CD14-positive monocyte (primary cell): Measurements from ENCODE around the gene BCAS1. TPM values are rescaled to one million over a fixed set of nuclear protein-coding genes. Genes with fewer than 3 reads are reported as not detected.

ENCODE experiments used
- DNase-seq, 3 donors: peaks; one replicate each; pipeline ENCODE4 v3.0.0-alpha.2; 2011 to 2022
- H2AFZ ChIP-seq: 2 replicates; pipeline ENCODE4 v1.6.0; 2012; ENCODE audit warnings: mild to moderate bottlenecking, low read depth, low read length, inconsistent platforms; ENCODE audit not compliant: insufficient read depth, poor library complexity, severe bottlenecking
- H3K27ac ChIP-seq, 2 donors: 1 replicate in 1 of 2; 2 replicates in 1 of 2; pipeline ENCODE4 v1.5.1; 2012 to 2013; ENCODE audit warnings: low read length in 2 of 2, control low read depth in 1 of 2, inconsistent platforms in 1 of 2, low read depth in 1 of 2, mild to moderate bottlenecking in 1 of 2
- H3K27me3 ChIP-seq, 2 donors: one replicate each; pipeline versions ENCODE4 v1.6.0 to v1.6.1; 2011 to 2013; ENCODE audit warnings: low read length in 2 of 2; ENCODE audit not compliant: control insufficient read depth in 2 of 2, insufficient read depth in 2 of 2
- H3K36me3 ChIP-seq, 2 donors: replicated peaks in 1 of 2; 1 replicate in 1 of 2; 2 replicates in 1 of 2; pipeline versions ENCODE4 v1.5.1 to v1.6.1; 2012 to 2013; ENCODE audit warnings: low read length in 2 of 2, control low read depth in 1 of 2, inconsistent platforms in 1 of 2, mild to moderate bottlenecking in 1 of 2; ENCODE audit not compliant: insufficient read depth in 2 of 2, control insufficient read depth in 1 of 2
- H3K4me1 ChIP-seq, 2 donors: 1 replicate in 1 of 2; 2 replicates in 1 of 2; pipeline versions ENCODE4 v1.5.1 to v1.6.1; 2012 to 2013; ENCODE audit warnings: low read length in 2 of 2, control low read depth in 1 of 2, inconsistent platforms in 1 of 2, mild to moderate bottlenecking in 1 of 2, moderate library complexity in 1 of 2; ENCODE audit not compliant: insufficient read depth in 2 of 2, control insufficient read depth in 1 of 2
- H3K4me2 ChIP-seq: replicated peaks from 2 replicates; pipeline ENCODE3; 2012; ENCODE audit warnings: low read length, moderate library complexity, mild to moderate bottlenecking; ENCODE audit not compliant: poor library complexity, severe bottlenecking; ENCODE audit errors: extremely low read depth
- H3K4me3 ChIP-seq, 3 experiments: fragments of 200-600 bp in 1 of 3; sonication (generic) in 1 of 3; replicated peaks in 1 of 3; 1 replicate in 2 of 3; 2 replicates in 1 of 3; pipeline ENCODE4 v1.5.1; 2011 to 2013; ENCODE audit warnings: low read length in 3 of 3, mild to moderate bottlenecking in 3 of 3, control low read depth in 2 of 3, low read depth in 2 of 3, inconsistent platforms in 1 of 3, moderate library complexity in 1 of 3
- H3K79me2 ChIP-seq: 2 replicates; pipeline ENCODE4 v1.6.0; 2012; ENCODE audit warnings: mild to moderate bottlenecking, control low read depth, inconsistent platforms, low read length, moderate library complexity; ENCODE audit not compliant: insufficient read depth
- H3K9ac ChIP-seq: 2 replicates; pipeline ENCODE4 v1.6.0; 2017; ENCODE audit warnings: low read length, mild to moderate bottlenecking; ENCODE audit not compliant: insufficient read depth, poor library complexity, severe bottlenecking
- H3K9me3 ChIP-seq, 2 donors: replicated peaks in 1 of 2; 1 replicate in 1 of 2; 2 replicates in 1 of 2; pipeline versions ENCODE4 v1.5.1 to v1.6.1; 2012 to 2013; ENCODE audit warnings: low read length in 2 of 2, control low read depth in 1 of 2; ENCODE audit not compliant: control insufficient read depth in 1 of 2, insufficient read depth in 1 of 2
- H4K20me1 ChIP-seq: 2 replicates; pipeline ENCODE4 v1.6.0; 2012; ENCODE audit warnings: mild to moderate bottlenecking, low read length, control low read depth, moderate library complexity; ENCODE audit not compliant: insufficient read depth
- H3K27ac Mint-ChIP-seq, 7 donors: one replicate each; pipeline ENCODE4 v1.8.0; 2020; ENCODE audit warnings: mild to moderate bottlenecking in 7 of 7, mixed read lengths in 7 of 7, moderate library complexity in 6 of 7, inconsistent platforms in 2 of 7
- H3K27me3 Mint-ChIP-seq, 3 donors: one replicate each; pipeline ENCODE4 v1.8.0; 2021 to 2022; ENCODE audit warnings: low read depth in 3 of 3, mild to moderate bottlenecking in 3 of 3, mixed read lengths in 3 of 3, moderate library complexity in 3 of 3, inconsistent platforms in 1 of 3
- H3K36me3 Mint-ChIP-seq, 2 donors: one replicate each; pipeline ENCODE4 v1.8.0; 2020; ENCODE audit warnings: mixed read lengths in 2 of 2, inconsistent platforms in 1 of 2, mild to moderate bottlenecking in 1 of 2
- H3K4me1 Mint-ChIP-seq: one replicate; pipeline ENCODE4 v1.8.0; 2020; ENCODE audit warnings: mild to moderate bottlenecking, mixed read lengths
- H3K4me3 Mint-ChIP-seq, 2 donors: one replicate each; pipeline ENCODE4 v1.8.0; 2020; ENCODE audit warnings: mild to moderate bottlenecking in 2 of 2, mixed read lengths in 2 of 2, moderate library complexity in 1 of 2
- H3K9me3 Mint-ChIP-seq, 7 donors: one replicate each; pipeline ENCODE4 v1.8.0; 2020 to 2022; ENCODE audit warnings: mixed read lengths in 7 of 7, mild to moderate bottlenecking in 6 of 7, moderate library complexity in 6 of 7, inconsistent platforms in 2 of 7
- WGBS: methylation state at CpG from one replicate; pipeline ENCODE4 v1.1.5; 2013; ENCODE audit warnings: missing lambda C conversion rate; ENCODE audit not compliant: insufficient coverage; 5-methylcytosine and 5-hydroxymethylcytosine counted together
- intact Hi-C, 2 donors: fragments of 100-400 bp; cut with micrococcal nuclease; formaldehyde crosslinking; loops; one replicate each; pipeline versions ENCODE4 v1.15.0 to v1.15.1; 2023
- polyA plus RNA-seq, 3 donors: library from polyadenylated mRNA; depleted of rRNA in 1 of 3; unstranded in 2 of 3; stranded (reverse) in 1 of 3; fragments of 300-500 nt in 2 of 3; fragments of >200 nt in 1 of 3; fragmentation: Illumina TruSeq in 2 of 3; gene quantifications; 1 replicate in 2 of 3; 2 replicates in 1 of 3; pipeline ENCODE4 v1.2.3, GENCODE V29; 2012 to 2021
- TF ChIP-seq, protein P1 (sequence below): fragments of 200-600 bp; IDR thresholded peaks from one replicate; pipeline ENCODE4 v1.8.0; 2022; ENCODE audit warnings: antibody characterized with exemption, mild to moderate bottlenecking

BCAS1 gene
- polyA plus RNA-seq, 3 donors = 0.01 to 0.02 TPM; not detected in 1

DNA sequence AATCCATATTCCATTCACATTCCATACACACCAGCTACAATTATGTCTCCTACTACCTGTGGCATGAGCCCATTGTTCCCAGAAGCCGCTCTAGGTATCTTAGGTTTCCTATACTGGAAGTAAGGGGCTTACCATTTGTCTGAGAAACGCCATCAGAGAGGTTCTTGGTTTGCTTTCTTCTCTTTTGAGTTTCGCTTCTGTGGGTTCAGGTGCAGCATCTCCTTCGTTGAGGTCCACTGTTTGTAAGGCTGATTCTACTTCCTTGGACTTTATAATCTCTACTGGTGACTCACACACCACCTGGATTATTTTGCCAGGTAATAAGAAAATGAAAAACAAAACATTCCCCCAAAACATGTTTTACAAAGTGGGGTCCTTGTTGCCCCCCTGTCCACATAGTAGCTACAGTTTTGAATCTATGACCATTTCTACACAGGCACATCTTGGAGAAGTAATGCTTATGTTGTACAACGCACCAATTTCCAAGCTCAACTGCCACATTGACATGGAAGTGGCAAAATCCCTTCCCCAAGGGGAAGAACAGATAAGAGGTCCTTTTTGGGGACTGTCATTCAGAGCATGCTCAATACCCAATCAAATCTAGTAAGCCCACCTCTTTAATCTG is 103.5 kb downstream of the BCAS1 start:
- Mint-ChIP-seq H3K4me3 (no peak overlapping the region), H3K9me3 (peaks cover 0 to 3% (median 0%) of the 10 kb centered on the region in 7 donors), H3K4me1 (no peaks in the 10 kb centered on the region), H3K27me3 (peaks cover 0 to 3% (median 0%) of the 10 kb centered on the region in 3 donors), H3K27ac (no peak overlapping the region), H3K36me3 (no peaks in the 10 kb centered on the region)
- WGBS = 92% methylated on average over 2 of the region's 5 CpGs
- intact Hi-C loops = no loop called here
- Histone ChIP-seq H3K4me3 (no peak overlapping the region), H3K36me3 (no peaks in the 10 kb centered on the region), H2AFZ (no peak overlapping the region), H3K4me1 (no peaks in the 10 kb centered on the region), H3K79me2 (no peaks in the 10 kb centered on the region), H3K4me2 (no peak overlapping the region), H4K20me1 (no peaks in the 10 kb centered on the region), H3K27ac (no peak overlapping the region), H3K27me3 (no peaks in the 10 kb centered on the region), H3K9me3 (no peaks in the 10 kb centered on the region), H3K9ac (no peak overlapping the region)
- no peak for DNase-seq
- TF ChIP-seq, protein P1, sequence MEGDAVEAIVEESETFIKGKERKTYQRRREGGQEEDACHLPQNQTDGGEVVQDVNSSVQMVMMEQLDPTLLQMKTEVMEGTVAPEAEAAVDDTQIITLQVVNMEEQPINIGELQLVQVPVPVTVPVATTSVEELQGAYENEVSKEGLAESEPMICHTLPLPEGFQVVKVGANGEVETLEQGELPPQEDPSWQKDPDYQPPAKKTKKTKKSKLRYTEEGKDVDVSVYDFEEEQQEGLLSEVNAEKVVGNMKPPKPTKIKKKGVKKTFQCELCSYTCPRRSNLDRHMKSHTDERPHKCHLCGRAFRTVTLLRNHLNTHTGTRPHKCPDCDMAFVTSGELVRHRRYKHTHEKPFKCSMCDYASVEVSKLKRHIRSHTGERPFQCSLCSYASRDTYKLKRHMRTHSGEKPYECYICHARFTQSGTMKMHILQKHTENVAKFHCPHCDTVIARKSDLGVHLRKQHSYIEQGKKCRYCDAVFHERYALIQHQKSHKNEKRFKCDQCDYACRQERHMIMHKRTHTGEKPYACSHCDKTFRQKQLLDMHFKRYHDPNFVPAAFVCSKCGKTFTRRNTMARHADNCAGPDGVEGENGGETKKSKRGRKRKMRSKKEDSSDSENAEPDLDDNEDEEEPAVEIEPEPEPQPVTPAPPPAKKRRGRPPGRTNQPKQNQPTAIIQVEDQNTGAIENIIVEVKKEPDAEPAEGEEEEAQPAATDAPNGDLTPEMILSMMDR = no peak

DNA sequence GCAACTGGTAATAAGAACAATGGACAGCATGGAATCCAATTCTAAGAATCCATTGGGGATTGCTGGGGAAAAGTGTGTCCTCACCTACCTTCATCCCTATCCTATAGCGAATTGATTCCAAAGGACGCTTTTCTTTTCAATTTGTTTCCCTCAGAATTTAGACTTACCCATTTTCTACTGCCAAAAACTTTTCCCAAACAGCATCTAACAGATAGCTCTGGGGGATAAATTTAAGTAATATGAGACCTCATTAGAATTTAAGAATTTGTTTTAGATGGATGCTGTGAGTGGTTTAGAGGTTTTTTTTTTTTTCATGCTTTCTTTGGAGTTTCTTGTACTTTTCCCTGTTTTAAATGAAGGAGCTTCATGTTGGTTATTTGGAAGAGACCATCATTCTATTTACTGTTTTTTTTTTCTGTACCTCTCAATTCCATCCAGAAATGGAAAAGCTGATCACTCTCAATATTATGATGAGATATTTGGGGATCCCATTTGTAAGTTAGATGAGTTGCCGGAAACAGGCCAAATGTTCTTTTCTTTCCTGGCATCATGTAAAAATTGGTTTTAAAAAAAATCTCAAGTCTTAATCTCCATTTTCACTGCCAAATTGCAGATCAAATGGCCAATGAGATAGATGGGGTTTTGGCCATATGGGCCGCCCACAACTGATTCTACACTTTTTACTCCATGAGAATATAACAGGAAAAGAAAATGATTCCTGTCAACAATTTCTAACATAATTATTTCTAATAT is 105.7 kb downstream of the BCAS1 start:
- H3K27me3 ChIP-seq = no peaks in the 10 kb centered on the region
- Mint-ChIP-seq H3K27ac (no peak overlapping the region), H3K36me3 (no peaks in the 10 kb centered on the region), H3K9me3 (peaks cover 0 to 3% (median 0%) of the 10 kb centered on the region in 7 donors), H3K4me1 (peaks cover 2% of the 10 kb centered on the region), H3K27me3 (peaks cover 0 to 3% (median 1%) of the 10 kb centered on the region in 3 donors), H3K4me3 (no peak overlapping the region)
- H2AFZ ChIP-seq = no peak overlapping the region
- no peak overlapping the region for H3K4me3 ChIP-seq
- no peak for DNase-seq
- H3K9ac ChIP-seq = no peak overlapping the region
- intact Hi-C loops = no loop called here
- H3K4me2 ChIP-seq = no peak overlapping the region
- H3K79me2 ChIP-seq = no peaks in the 10 kb centered on the region
- no peaks in the 10 kb centered on the region for H3K9me3 ChIP-seq
- WGBS = no CpG with 5 or more reads among the region's 4 CpGs
- H3K36me3 ChIP-seq = no peaks in the 10 kb centered on the region
- H4K20me1 ChIP-seq = no peaks in the 10 kb centered on the region
- H3K27ac ChIP-seq = no peak overlapping the region
- H3K4me1 ChIP-seq = no peaks in the 10 kb centered on the region
- TF ChIP-seq, protein P1 = no peak
